ENCODE measurements around the gene SOX18.

SOX18 gene

GRCh38 chr20:64050261-64051032, 1.0 kb upstream of the SOX18 start:
- Histone ChIP-seq H3K4me3 (peak overlapping the region in 1 of 2 donors; percentile 39), H3K36me3 (no peaks in the 10 kb centered on the region), H3K4me1 (peaks cover 0 to 24% (median 14%) of the 10 kb centered on the region in 4 donors), H3K9me3 (no peaks in the 10 kb centered on the region), H3K27me3 (peaks cover 5 to 97% of the 10 kb centered on the region in 2 donors), H3K27ac (peak overlapping the region in 1 of 2 donors; percentile 4)
- DNase-seq: no peak
- TF ChIP-seq, protein P1, sequence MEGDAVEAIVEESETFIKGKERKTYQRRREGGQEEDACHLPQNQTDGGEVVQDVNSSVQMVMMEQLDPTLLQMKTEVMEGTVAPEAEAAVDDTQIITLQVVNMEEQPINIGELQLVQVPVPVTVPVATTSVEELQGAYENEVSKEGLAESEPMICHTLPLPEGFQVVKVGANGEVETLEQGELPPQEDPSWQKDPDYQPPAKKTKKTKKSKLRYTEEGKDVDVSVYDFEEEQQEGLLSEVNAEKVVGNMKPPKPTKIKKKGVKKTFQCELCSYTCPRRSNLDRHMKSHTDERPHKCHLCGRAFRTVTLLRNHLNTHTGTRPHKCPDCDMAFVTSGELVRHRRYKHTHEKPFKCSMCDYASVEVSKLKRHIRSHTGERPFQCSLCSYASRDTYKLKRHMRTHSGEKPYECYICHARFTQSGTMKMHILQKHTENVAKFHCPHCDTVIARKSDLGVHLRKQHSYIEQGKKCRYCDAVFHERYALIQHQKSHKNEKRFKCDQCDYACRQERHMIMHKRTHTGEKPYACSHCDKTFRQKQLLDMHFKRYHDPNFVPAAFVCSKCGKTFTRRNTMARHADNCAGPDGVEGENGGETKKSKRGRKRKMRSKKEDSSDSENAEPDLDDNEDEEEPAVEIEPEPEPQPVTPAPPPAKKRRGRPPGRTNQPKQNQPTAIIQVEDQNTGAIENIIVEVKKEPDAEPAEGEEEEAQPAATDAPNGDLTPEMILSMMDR (IDR thresholded peaks at IDR 0.05): no peak
- intact Hi-C loops (cut with DNase I; ENCODE audit: low total_unique reads): no loop called here

DNA sequence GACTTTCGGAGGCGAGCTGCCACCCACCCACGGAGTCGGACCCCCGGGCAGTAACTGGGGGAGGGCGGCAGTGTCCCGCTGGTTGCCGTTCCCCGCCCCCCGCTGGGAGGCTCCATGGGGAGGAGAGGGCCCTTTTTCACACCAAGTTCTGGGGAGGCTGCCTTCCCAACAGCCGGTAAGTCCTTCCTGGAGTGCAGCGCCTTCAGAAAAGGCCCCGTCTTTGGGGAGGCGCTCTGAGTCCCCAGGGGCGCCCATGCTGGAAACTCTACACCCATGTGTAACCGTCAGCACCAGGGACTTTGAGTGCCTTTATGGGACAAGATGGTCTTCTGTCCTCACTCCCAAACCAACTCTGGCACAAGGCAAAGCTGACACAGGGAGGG, 430 bp upstream of the SOX18 start:
- H3K36me3 ChIP-seq: no peaks in the 10 kb centered on the region
- H3K27me3 ChIP-seq: peaks cover 5 to 97% of the 10 kb centered on the region in 2 donors
- H3K4me3 ChIP-seq: peak overlapping the region in 1 of 2 donors; percentile 39
- H3K4me1 ChIP-seq: peaks cover 0 to 24% (median 14%) of the 10 kb centered on the region in 4 donors
- no peak for DNase-seq
- intact Hi-C loops (cut with DNase I; ENCODE audit: low total_unique reads): no loop called here
- H3K9me3 ChIP-seq: no peaks in the 10 kb centered on the region
- H3K27ac ChIP-seq: no peak overlapping the region
- TF ChIP-seq, protein P1 (IDR thresholded peaks at IDR 0.05): no peak

GRCh38 chr20:64048402-64049044, 916 bp downstream of the SOX18 start:
- TF ChIP-seq, protein P1 (IDR thresholded peaks at IDR 0.05): no peak
- Histone ChIP-seq H3K36me3 (no peaks in the 10 kb centered on the region), H3K4me3 (peak overlapping the region; percentile 32 to 39), H3K27me3 (peaks cover 5 to 97% of the 10 kb centered on the region in 2 donors), H3K4me1 (peaks cover 0 to 24% (median 14%) of the 10 kb centered on the region in 4 donors), H3K27ac (no peak overlapping the region), H3K9me3 (no peaks in the 10 kb centered on the region)
- DNase-seq: no peak
- intact Hi-C loops (cut with DNase I; ENCODE audit: low total_unique reads): no loop called here

- H3K9me3 ChIP-seq: no peaks in the 10 kb centered on the region
- H3K27ac ChIP-seq: no peak overlapping the region
- no peaks in the 10 kb centered on the region for H3K36me3 ChIP-seq
- TF ChIP-seq, protein P1 (IDR thresholded peaks at IDR 0.05): no peak
- intact Hi-C loops (cut with DNase I; ENCODE audit: low total_unique reads): no loop called here
- peak overlapping the region; percentile 32 to 39 for H3K4me3 ChIP-seq
- peaks cover 5 to 96% of the 10 kb centered on the region in 2 donors for H3K27me3 ChIP-seq
- H3K4me1 ChIP-seq: peaks cover 0 to 24% (median 14%) of the 10 kb centered on the region in 4 donors
- no peak for DNase-seq
These were observed 1.5 kb downstream of the SOX18 start for GRCh38 chr20:64047968-64048401.

DNA sequence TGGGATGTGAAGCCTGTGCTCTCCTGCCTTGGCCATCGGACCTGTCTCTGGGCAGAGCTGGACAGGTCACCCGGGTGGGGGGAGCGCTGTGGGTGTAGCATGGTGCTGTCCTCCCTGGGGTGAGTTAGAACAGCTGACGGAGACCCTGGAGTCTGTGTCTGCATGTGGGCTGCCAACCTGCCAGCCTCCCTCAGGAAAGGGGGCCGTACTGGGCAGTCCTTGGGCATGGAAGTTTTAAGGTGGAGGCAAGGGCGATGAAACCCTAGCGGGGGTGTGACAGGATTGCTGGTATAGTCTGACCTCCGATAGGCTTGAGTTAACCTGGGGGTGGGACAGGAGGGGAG, 2.4 kb downstream of the SOX18 start:
- Histone ChIP-seq H3K27ac (no peak overlapping the region), H3K4me1 (peaks cover 0 to 29% (median 19%) of the 10 kb centered on the region in 4 donors), H3K27me3 (peaks cover 9 to 94% of the 10 kb centered on the region in 2 donors), H3K9me3 (no peaks in the 10 kb centered on the region), H3K36me3 (no peaks in the 10 kb centered on the region), H3K4me3 (peak overlapping the region; percentile 23 to 39)
- intact Hi-C loops (cut with DNase I; ENCODE audit: low total_unique reads): no loop called here
- DNase-seq: no peak
- TF ChIP-seq, protein P1 (IDR thresholded peaks at IDR 0.05): no peak
